ENCODE measurements around the gene THRB.

DNA sequence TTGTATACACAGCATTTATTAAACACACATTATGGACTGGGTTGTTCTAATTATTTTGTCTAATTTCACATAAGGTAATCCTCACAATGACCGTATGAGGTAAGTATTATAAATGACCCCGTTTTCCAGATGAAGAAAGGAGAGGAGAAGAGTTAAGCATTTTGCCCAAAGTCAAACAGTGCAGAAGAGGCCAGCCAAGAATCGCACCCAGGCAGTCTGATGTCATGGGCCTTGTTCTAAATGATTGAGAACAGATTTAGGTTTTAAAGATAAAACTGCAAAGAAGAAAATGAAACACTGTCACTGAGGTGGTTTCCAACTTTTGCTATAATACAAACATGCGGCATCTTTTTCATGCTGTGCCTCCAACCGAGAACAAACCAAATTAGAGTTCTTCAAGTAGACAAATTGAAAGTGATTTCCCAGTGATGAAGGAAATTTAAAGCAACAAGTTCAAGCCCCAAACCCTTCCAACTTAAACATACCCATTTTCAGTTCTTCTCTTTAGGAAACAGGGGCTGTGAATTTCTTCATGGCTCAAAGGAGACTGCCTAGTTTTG is 155.3 kb downstream of the THRB start:
- TF ChIP-seq, protein P1, sequence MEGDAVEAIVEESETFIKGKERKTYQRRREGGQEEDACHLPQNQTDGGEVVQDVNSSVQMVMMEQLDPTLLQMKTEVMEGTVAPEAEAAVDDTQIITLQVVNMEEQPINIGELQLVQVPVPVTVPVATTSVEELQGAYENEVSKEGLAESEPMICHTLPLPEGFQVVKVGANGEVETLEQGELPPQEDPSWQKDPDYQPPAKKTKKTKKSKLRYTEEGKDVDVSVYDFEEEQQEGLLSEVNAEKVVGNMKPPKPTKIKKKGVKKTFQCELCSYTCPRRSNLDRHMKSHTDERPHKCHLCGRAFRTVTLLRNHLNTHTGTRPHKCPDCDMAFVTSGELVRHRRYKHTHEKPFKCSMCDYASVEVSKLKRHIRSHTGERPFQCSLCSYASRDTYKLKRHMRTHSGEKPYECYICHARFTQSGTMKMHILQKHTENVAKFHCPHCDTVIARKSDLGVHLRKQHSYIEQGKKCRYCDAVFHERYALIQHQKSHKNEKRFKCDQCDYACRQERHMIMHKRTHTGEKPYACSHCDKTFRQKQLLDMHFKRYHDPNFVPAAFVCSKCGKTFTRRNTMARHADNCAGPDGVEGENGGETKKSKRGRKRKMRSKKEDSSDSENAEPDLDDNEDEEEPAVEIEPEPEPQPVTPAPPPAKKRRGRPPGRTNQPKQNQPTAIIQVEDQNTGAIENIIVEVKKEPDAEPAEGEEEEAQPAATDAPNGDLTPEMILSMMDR (IDR thresholded peaks at IDR 0.05; ENCODE audit: low read length): no peak
- TF ChIP-seq EZH2 (IDR thresholded peaks at IDR 0.05; ENCODE audit: borderline replicate concordance, low read length): no peak
